A549 (cell line): ENCODE results near the gene HES4.

Experiments
- CTCF ChIP-seq: fragments of >200 bp; sonication (Bioruptor Twin); formaldehyde crosslinking; IDR thresholded peaks from 3 replicates; pipeline ENCODE4 v1.5.1; 2016
- JUNB ChIP-seq: fragments of >200 bp; sonication (Bioruptor Twin); formaldehyde crosslinking; IDR thresholded peaks from 2 replicates; pipeline ENCODE4 v1.6.1; 2016
- MAX ChIP-seq: IDR thresholded peaks from 2 replicates; pipeline ENCODE4 v1.6.1; 2012
- NR3C1 ChIP-seq: fragments of >200 bp; sonication (Bioruptor Twin); formaldehyde crosslinking; IDR thresholded peaks from 3 replicates; pipeline ENCODE4 v1.6.1; 2017
- POLR2A ChIP-seq: IDR thresholded peaks from 2 replicates; pipeline ENCODE4 v1.6.1; 2012; ENCODE audit warnings: mild to moderate bottlenecking, low read length

GRCh38 chr1:971751-972506 is 28.0 kb downstream of the HES4 start:
- no peak for TF ChIP-seq POLR2A
- TF ChIP-seq CTCF = no peak
- no peak for TF ChIP-seq NR3C1
- no peak for TF ChIP-seq MAX
- no peak for TF ChIP-seq JUNB
